Measurements from ENCODE around the gene EGFR.

DNA sequence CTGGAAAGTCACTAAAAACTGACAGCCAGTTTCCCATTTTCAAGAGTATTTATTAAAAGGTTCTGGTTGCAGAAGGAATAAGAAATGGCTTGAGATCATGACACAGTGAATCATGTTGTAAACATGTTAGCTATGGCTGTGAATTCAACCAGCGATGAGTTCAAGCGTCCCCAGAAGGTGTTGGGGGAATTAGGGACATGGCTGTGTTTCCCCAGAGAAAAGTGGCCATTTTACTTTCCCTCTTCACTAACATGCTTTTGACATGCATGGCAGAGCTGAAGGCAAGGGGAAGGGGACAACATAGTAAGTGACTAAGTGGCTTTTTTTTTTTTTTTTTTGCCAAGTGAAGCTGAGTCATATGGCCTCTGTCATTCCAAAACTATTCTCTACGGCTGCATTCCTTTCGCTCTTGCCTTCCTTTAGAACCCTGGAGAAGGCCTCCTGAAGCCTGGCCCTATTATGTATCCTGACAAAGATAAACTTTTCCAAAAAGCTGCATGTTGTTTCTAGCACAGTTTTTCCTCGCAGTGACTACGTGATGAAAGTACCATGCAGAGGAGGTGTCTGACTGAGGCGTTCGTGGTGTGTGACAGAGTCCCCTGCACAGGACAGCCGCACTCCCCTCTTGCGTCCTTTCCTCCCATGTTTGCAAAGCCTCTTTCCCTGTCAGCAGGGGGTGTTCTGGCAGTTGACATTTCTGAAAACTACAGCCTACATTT lies 46.9 kb downstream of the EGFR start:
- TF ChIP-seq, protein P1, sequence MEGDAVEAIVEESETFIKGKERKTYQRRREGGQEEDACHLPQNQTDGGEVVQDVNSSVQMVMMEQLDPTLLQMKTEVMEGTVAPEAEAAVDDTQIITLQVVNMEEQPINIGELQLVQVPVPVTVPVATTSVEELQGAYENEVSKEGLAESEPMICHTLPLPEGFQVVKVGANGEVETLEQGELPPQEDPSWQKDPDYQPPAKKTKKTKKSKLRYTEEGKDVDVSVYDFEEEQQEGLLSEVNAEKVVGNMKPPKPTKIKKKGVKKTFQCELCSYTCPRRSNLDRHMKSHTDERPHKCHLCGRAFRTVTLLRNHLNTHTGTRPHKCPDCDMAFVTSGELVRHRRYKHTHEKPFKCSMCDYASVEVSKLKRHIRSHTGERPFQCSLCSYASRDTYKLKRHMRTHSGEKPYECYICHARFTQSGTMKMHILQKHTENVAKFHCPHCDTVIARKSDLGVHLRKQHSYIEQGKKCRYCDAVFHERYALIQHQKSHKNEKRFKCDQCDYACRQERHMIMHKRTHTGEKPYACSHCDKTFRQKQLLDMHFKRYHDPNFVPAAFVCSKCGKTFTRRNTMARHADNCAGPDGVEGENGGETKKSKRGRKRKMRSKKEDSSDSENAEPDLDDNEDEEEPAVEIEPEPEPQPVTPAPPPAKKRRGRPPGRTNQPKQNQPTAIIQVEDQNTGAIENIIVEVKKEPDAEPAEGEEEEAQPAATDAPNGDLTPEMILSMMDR (conservative IDR thresholded peaks at IDR 0.05; ENCODE audit: low read length), result no peak
- TF ChIP-seq EZH2phosphoT487 (IDR thresholded peaks at IDR 0.05; ENCODE audit: borderline replicate concordance), result no peak

All from Loucy (cell line).